TTC549 (cell line): Measurements from ENCODE around the gene OR5M10.
"Not testable (repeated sequence)": the region's sequence is repeated elsewhere in the genome, so short reads cannot be mapped to it uniquely, and the experiment has no call there.

Experiments used
- FAIRE-seq: peaks from 2 replicates; lab custom pipeline; 2012; peaks lifted over from hg19 to GRCh38; lab: Jason Lieb, UNC

OR5M10 gene

GRCh38 chr11:56577621-56578020 lies at the start of gene OR5M10:
Gene OR5M10, minus strand, starts transcription at chr11:56577721. Its CDS starts 0 bp downstream, at chr11:56577721.
- no peak for FAIRE-seq

GRCh38 chr11:56625946-56626345 lies 48.4 kb upstream of the OR5M10 start:
- no peak for FAIRE-seq

GRCh38 chr11:56624661-56625110 lies 47.2 kb upstream of the OR5M10 start:
- FAIRE-seq = no peak

- no peak for FAIRE-seq
These were observed 33.7 kb upstream of the OR5M10 start for GRCh38 chr11:56611174-56611573.

- not testable (repeated sequence) for FAIRE-seq
These were observed 14.7 kb upstream of the OR5M10 start for GRCh38 chr11:56592088-56592717.

- FAIRE-seq = no peak
These were observed 18.9 kb downstream of the OR5M10 start for GRCh38 chr11:56558574-56558973.

- not testable (repeated sequence) for FAIRE-seq
These were observed 22.8 kb downstream of the OR5M10 start for GRCh38 chr11:56554691-56555090.

GRCh38 chr11:56545531-56545930 lies 32.0 kb downstream of the OR5M10 start:
- FAIRE-seq = no peak

- no peak for FAIRE-seq
These were observed 33.8 kb downstream of the OR5M10 start for GRCh38 chr11:56543739-56544138.

- FAIRE-seq = no peak
These were observed 34.4 kb downstream of the OR5M10 start, which contains the start of gene OR5M11 for GRCh38 chr11:56543157-56543556. Gene OR5M11, minus strand, starts transcription at chr11:56543257. Its CDS starts 0 bp downstream, at chr11:56543257.

- FAIRE-seq = no peak
These were observed 44.3 kb downstream of the OR5M10 start for GRCh38 chr11:56533054-56533740.

GRCh38 chr11:56531856-56532255 lies 45.7 kb downstream of the OR5M10 start:
- no peak for FAIRE-seq
